Measurements from ENCODE around the gene BNIP5. TPM values are rescaled to one million over a fixed set of nuclear protein-coding genes. Genes with fewer than 3 reads are reported as not detected.

BNIP5 gene
- total and polyA plus RNA-seq, 4 donors = 2.3 TPM; not detected in 3

DNA sequence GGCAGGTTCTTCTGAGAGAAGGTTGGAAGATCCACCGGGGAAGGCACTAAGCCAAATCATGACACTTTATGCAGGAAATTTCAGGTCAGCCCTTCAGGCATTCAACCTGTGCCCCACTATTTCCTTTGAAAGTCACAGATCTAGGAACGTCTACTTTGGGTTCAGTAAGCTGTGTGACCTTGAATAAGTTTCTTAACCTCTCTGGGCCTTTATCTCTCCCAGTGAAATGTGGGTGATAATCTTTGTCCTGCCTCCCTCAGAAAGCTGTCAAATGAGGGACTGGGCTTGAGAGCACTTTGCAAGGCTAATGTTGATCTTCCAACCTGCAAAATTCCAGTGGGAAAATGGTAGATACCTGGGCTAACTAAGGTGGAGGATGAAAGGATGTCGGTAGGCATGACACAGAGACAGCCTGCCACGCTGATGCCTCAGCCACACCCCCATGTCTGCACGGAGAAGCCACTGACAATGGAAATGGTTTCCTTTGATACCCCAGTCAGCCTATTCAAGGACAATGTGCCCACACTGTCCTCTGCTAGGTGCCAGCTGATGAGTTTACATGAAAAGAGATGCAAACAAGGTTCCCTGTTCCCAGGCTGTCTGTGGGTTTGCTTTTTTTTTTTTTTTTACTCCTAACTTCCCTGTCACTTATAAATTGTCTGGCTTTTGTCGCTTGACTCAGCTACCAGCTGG lies 9.3 kb downstream of the BNIP5 start:
- Histone ChIP-seq H3K4me3 (ENCODE audit: low read length in 2 of 2) (no peak overlapping the region), H3K36me3 (ENCODE audit: control insufficient read depth in 1 of 2, insufficient read depth in 2 of 2, low read length in 1 of 2) (no peaks in the 10 kb centered on the region), H3K4me1 (ENCODE audit: control insufficient read depth in 1 of 2, insufficient read depth in 2 of 2, low read length in 2 of 2) (no peaks in the 10 kb centered on the region), H3K27ac (ENCODE audit: low read depth in 1 of 2, low read length in 2 of 2) (no peak overlapping the region), H3K27me3 (ENCODE audit: control insufficient read depth in 1 of 2, insufficient read depth in 2 of 2, low read length in 1 of 2) (no peaks in the 10 kb centered on the region), H3K9me3 (ENCODE audit: control insufficient read depth, low read length) (no peaks in the 10 kb centered on the region)
- WGBS, 2 donors = 66 to 70% methylated on average over 6 of the region's 6 CpGs
- no peak for DNase-seq
- ATAC-seq (ENCODE audit: low FRiP score) = no peak
- intact Hi-C loops (cut with DNase I) = no loop called here

DNA sequence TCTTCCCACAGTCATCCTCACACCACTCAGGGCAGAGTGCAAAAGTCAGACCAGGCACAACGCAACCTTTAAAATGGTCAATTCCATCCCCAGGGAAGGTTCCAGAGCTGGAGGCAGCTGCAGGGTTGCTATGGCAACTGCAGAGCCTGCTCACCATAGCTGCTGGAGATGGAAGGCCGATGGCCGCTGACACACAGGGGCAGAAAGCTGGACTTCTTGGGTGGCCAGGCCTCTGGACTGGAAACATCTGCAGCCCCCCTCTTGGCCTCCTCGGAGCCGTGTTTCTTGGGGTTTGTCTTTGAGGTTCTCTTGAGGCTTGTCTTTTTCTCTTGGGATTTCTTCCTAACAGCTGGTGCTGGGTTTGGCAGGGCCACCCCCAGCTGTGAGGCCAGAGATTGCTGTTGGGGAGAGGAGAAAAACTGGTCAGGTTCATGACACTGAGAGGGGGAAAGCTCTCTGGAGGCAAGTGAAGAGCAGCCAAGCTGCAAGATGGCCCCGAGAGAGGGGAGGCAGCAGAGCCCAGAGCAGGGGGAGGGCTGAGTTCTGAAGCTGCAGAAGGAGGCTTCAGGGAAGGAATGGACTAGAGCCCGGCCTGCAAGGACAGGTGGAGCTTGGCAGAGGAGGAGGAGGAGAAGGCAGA lies 10.2 kb downstream of the BNIP5 start:
- no peak overlapping the region for H3K27ac ChIP-seq (ENCODE audit: low read depth in 1 of 2, low read length in 2 of 2)
- no peak overlapping the region for H3K4me3 ChIP-seq (ENCODE audit: low read length in 2 of 2)
- no peaks in the 10 kb centered on the region for H3K9me3 ChIP-seq (ENCODE audit: control insufficient read depth, low read length)
- intact Hi-C loops (cut with DNase I) = no loop called here
- no peaks in the 10 kb centered on the region for H3K36me3 ChIP-seq (ENCODE audit: control insufficient read depth in 1 of 2, insufficient read depth in 2 of 2, low read length in 1 of 2)
- H3K4me1 ChIP-seq (ENCODE audit: control insufficient read depth in 1 of 2, insufficient read depth in 2 of 2, low read length in 2 of 2) = no peaks in the 10 kb centered on the region
- ATAC-seq (ENCODE audit: low FRiP score) (no peak), DNase-seq (no peak)
- WGBS, 2 donors = 66 to 75% methylated on average over 7 of the region's 7 CpGs
- no peaks in the 10 kb centered on the region for H3K27me3 ChIP-seq (ENCODE audit: control insufficient read depth in 1 of 2, insufficient read depth in 2 of 2, low read length in 1 of 2)

DNA sequence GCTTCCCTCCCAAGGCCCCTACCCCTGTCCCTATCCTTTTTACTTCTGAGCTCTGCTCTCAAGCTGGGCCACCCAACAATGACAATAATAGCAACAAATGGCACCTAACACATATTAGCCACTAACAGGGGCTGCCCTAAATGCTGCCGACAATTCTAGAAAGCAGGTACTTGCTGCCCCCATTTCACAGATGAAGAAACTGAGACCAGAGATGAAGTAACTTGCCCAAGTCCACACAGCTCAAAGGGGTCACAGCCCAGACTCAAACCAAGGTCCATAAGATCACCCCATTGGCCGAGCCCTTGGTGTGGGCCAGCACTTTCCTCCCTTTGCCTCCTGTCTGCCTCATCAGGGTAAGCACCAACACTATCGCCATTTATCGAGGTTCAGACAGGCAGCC lies 12.0 kb downstream of the BNIP5 start:
- Histone ChIP-seq H3K4me3 (ENCODE audit: low read length in 2 of 2) (no peak overlapping the region), H3K36me3 (ENCODE audit: control insufficient read depth in 1 of 2, insufficient read depth in 2 of 2, low read length in 1 of 2) (no peaks in the 10 kb centered on the region), H3K27ac (ENCODE audit: low read depth in 1 of 2, low read length in 2 of 2) (no peak overlapping the region), H3K9me3 (ENCODE audit: control insufficient read depth, low read length) (no peaks in the 10 kb centered on the region), H3K27me3 (ENCODE audit: control insufficient read depth in 1 of 2, insufficient read depth in 2 of 2, low read length in 1 of 2) (no peaks in the 10 kb centered on the region), H3K4me1 (ENCODE audit: control insufficient read depth in 1 of 2, insufficient read depth in 2 of 2, low read length in 2 of 2) (no peaks in the 10 kb centered on the region)
- DNase-seq (no peak), ATAC-seq (ENCODE audit: low FRiP score) (no peak)
- intact Hi-C loops (cut with DNase I) = no loop called here
- 94 to 96% methylated on average over 4 of the region's 4 CpGs for WGBS, 2 donors

DNA sequence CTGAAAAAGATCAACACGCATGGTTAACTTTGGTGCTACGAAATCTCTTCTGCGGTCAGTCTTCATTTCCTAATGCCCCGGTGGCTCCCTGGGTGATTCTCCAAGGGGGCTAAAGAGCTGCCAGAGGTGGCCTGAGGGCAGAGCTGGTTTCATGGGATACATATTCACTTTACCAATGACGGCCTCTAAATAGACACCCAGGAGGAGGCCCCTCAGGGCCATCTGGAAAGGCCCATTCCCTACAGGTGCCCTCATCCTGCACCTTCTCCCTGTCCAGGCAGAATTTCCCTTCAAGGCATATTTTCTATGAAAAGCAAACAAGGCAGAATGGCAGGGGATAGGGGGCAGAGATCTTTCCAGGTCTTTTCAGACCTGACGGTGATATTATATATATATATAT lies 12.5 kb downstream of the BNIP5 start:
- no peak overlapping the region for H3K27ac ChIP-seq (ENCODE audit: low read depth in 1 of 2, low read length in 2 of 2)
- ATAC-seq (ENCODE audit: low FRiP score) (no peak), DNase-seq (no peak)
- no peak overlapping the region for H3K4me3 ChIP-seq (ENCODE audit: low read length in 2 of 2)
- no peaks in the 10 kb centered on the region for H3K4me1 ChIP-seq (ENCODE audit: control insufficient read depth in 1 of 2, insufficient read depth in 2 of 2, low read length in 2 of 2)
- no peaks in the 10 kb centered on the region for H3K9me3 ChIP-seq (ENCODE audit: control insufficient read depth, low read length)
- no peaks in the 10 kb centered on the region for H3K27me3 ChIP-seq (ENCODE audit: control insufficient read depth in 1 of 2, insufficient read depth in 2 of 2, low read length in 1 of 2)
- 92 to 94% methylated on average over 6 of the region's 6 CpGs for WGBS, 2 donors
- intact Hi-C loops (cut with DNase I) = no loop called here
- H3K36me3 ChIP-seq (ENCODE audit: control insufficient read depth in 1 of 2, insufficient read depth in 2 of 2, low read length in 1 of 2) = no peaks in the 10 kb centered on the region

DNA sequence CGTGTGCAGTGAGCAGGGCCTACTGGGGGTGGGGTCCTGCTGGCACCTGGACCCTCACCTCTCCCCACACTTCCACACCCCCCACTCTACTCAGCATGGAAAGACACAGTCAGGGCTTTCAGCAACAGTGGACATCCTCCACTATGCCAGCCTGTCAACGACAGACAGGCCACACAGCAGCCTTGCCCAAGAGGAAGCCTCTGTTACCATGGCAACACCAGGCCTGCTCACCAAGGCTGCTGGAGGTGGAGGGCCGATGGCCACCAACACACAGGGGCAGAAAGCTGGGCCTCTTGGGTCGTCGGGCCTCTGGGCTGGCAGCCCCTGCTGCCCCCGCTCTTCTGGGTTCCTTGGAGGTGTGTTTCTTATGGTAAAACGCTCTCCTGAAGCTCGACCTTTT lies 13.6 kb downstream of the BNIP5 start:
- Histone ChIP-seq H3K4me3 (ENCODE audit: low read length in 2 of 2) (no peak overlapping the region), H3K4me1 (ENCODE audit: control insufficient read depth in 1 of 2, insufficient read depth in 2 of 2, low read length in 2 of 2) (no peaks in the 10 kb centered on the region), H3K27me3 (ENCODE audit: control insufficient read depth in 1 of 2, insufficient read depth in 2 of 2, low read length in 1 of 2) (no peaks in the 10 kb centered on the region), H3K36me3 (ENCODE audit: control insufficient read depth in 1 of 2, insufficient read depth in 2 of 2, low read length in 1 of 2) (no peaks in the 10 kb centered on the region), H3K27ac (ENCODE audit: low read depth in 1 of 2, low read length in 2 of 2) (no peak overlapping the region), H3K9me3 (ENCODE audit: control insufficient read depth, low read length) (no peaks in the 10 kb centered on the region)
- DNase-seq = no peak
- 72 to 82% methylated on average over 8 of the region's 8 CpGs for WGBS, 2 donors
- intact Hi-C loops (cut with DNase I) = no loop called here
- ATAC-seq (ENCODE audit: low FRiP score) = no peak

GRCh38 chr6:36322591-36322990 lies 14.1 kb downstream of the BNIP5 start:
- no peaks in the 10 kb centered on the region for H3K27me3 ChIP-seq (ENCODE audit: control insufficient read depth in 1 of 2, insufficient read depth in 2 of 2, low read length in 1 of 2)
- ATAC-seq (ENCODE audit: low FRiP score) (no peak), DNase-seq (no peak)
- no peaks in the 10 kb centered on the region for H3K9me3 ChIP-seq (ENCODE audit: control insufficient read depth, low read length)
- intact Hi-C loops (cut with DNase I) = no loop called here
- 92 to 97% methylated on average over 3 of the region's 3 CpGs for whole genome bisulfite sequencing, 2 donors
- H3K4me1 ChIP-seq (ENCODE audit: control insufficient read depth in 1 of 2, insufficient read depth in 2 of 2, low read length in 2 of 2) = no peaks in the 10 kb centered on the region
- H3K36me3 ChIP-seq (ENCODE audit: control insufficient read depth in 1 of 2, insufficient read depth in 2 of 2, low read length in 1 of 2) = no peaks in the 10 kb centered on the region
- H3K27ac ChIP-seq (ENCODE audit: low read depth in 1 of 2, low read length in 2 of 2) = no peak overlapping the region
- H3K4me3 ChIP-seq (ENCODE audit: low read length in 2 of 2) = no peak overlapping the region

DNA sequence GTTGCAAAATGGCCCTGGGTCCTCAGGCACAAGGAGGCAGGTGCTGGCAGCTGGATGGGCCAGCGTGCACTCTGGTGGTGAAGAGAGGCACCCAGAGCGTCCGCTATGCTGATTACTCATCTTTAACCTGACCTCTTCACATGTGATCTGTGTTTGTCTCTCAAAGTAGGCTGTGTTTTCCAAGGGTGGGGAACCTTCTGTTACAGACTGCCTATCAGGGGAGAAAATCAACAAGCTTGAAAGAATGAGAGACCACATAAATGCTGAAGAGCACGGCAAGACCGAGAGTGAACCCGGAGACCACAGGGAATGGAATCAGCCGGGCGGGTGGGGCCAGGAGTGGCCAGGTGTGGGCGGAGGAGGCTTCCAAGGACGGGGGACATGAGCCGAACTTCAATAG lies 16.2 kb downstream of the BNIP5 start:
- intact Hi-C loops (cut with DNase I) = no loop called here
- no peaks in the 10 kb centered on the region for H3K4me1 ChIP-seq (ENCODE audit: control insufficient read depth in 1 of 2, insufficient read depth in 2 of 2, low read length in 2 of 2)
- no peak for ATAC-seq (ENCODE audit: low FRiP score)
- no peak for DNase-seq
- 93 to 94% methylated on average over 11 of the region's 11 CpGs for WGBS, 2 donors
- H3K27ac ChIP-seq (ENCODE audit: low read depth in 1 of 2, low read length in 2 of 2) = no peak overlapping the region
- H3K36me3 ChIP-seq (ENCODE audit: control insufficient read depth in 1 of 2, insufficient read depth in 2 of 2, low read length in 1 of 2) = no peaks in the 10 kb centered on the region
- H3K4me3 ChIP-seq (ENCODE audit: low read length in 2 of 2) = no peak overlapping the region
- no peaks in the 10 kb centered on the region for H3K27me3 ChIP-seq (ENCODE audit: control insufficient read depth in 1 of 2, insufficient read depth in 2 of 2, low read length in 1 of 2)
- H3K9me3 ChIP-seq (ENCODE audit: control insufficient read depth, low read length) = no peaks in the 10 kb centered on the region

GRCh38 chr6:36319821-36320220 lies 16.9 kb downstream of the BNIP5 start:
- Histone ChIP-seq H3K9me3 (ENCODE audit: control insufficient read depth, low read length) (no peaks in the 10 kb centered on the region), H3K27me3 (ENCODE audit: control insufficient read depth in 1 of 2, insufficient read depth in 2 of 2, low read length in 1 of 2) (no peaks in the 10 kb centered on the region), H3K4me1 (ENCODE audit: control insufficient read depth in 1 of 2, insufficient read depth in 2 of 2, low read length in 2 of 2) (no peaks in the 10 kb centered on the region), H3K4me3 (ENCODE audit: low read length in 2 of 2) (no peak overlapping the region), H3K27ac (ENCODE audit: low read depth in 1 of 2, low read length in 2 of 2) (no peak overlapping the region), H3K36me3 (ENCODE audit: control insufficient read depth in 1 of 2, insufficient read depth in 2 of 2, low read length in 1 of 2) (no peaks in the 10 kb centered on the region)
- intact Hi-C loops (cut with DNase I) = no loop called here
- ATAC-seq (ENCODE audit: low FRiP score) = no peak
- 84 to 95% methylated on average over 2 of the region's 2 CpGs for WGBS, 2 donors
- no peak for DNase-seq

- Histone ChIP-seq H3K4me3 (ENCODE audit: low read length in 2 of 2) (no peak overlapping the region), H3K36me3 (ENCODE audit: control insufficient read depth in 1 of 2, insufficient read depth in 2 of 2, low read length in 1 of 2) (no peaks in the 10 kb centered on the region), H3K9me3 (ENCODE audit: control insufficient read depth, low read length) (no peaks in the 10 kb centered on the region), H3K27me3 (ENCODE audit: control insufficient read depth in 1 of 2, insufficient read depth in 2 of 2, low read length in 1 of 2) (no peaks in the 10 kb centered on the region), H3K4me1 (ENCODE audit: control insufficient read depth in 1 of 2, insufficient read depth in 2 of 2, low read length in 2 of 2) (no peaks in the 10 kb centered on the region), H3K27ac (ENCODE audit: low read depth in 1 of 2, low read length in 2 of 2) (no peak overlapping the region)
- DNase-seq (no peak), ATAC-seq (ENCODE audit: low FRiP score) (no peak)
- WGBS, 2 donors = 86 to 87% methylated on average over 9 of the region's 9 CpGs
- intact Hi-C loops (cut with DNase I) = no loop called here
Measured at GRCh38 chr6:36319436-36319762, 17.3 kb downstream of the BNIP5 start.
